GM13976 (cell line): ENCODE data around the gene STK39.

Experiments used
- DNase-seq: peaks from one replicate; pipeline ENCODE4 v3.0.0; 2012; ENCODE audit warnings: low spot score
- in situ Hi-C: fragments of 300-500 bp; cut with MboI; formaldehyde crosslinking; loops from one replicate; pipeline ENCODE4 v1.12.0; 2022; ENCODE audit warnings: low sequenced_read_pairs, mixed read lengths, inconsistent platforms; ENCODE audit not compliant: unreplicated experiment
- TF ChIP-seq, protein P1 (sequence below): IDR thresholded peaks from 2 replicates; pipeline ENCODE4 v1.5.1; 2012; ENCODE audit warnings: borderline replicate concordance, mild to moderate bottlenecking; ENCODE audit not compliant: insufficient read depth; ENCODE audit errors: extremely low read depth, missing control alignments, control extremely low read depth

Gene STK39

DNA sequence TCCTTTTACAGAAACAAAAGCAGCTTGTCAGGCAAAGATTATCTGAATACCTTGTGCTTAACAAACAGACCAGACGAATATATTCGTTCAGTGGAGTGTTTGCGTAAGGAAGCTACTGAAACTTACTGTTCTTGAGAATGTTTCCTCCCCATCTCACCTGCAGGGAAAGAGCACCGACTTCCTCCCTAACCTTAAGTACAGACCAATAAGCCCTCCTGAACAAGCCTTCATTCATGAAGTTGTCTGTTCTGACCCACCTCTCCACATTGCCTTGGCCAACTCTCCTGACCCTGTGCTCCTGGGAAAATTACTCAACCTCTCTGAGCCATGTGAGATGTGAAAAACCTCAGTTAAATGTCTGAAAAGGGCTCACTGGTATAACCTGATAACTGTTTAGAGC lies 35.2 kb downstream of the STK39 start:
- no peak for DNase-seq
- TF ChIP-seq, protein P1, sequence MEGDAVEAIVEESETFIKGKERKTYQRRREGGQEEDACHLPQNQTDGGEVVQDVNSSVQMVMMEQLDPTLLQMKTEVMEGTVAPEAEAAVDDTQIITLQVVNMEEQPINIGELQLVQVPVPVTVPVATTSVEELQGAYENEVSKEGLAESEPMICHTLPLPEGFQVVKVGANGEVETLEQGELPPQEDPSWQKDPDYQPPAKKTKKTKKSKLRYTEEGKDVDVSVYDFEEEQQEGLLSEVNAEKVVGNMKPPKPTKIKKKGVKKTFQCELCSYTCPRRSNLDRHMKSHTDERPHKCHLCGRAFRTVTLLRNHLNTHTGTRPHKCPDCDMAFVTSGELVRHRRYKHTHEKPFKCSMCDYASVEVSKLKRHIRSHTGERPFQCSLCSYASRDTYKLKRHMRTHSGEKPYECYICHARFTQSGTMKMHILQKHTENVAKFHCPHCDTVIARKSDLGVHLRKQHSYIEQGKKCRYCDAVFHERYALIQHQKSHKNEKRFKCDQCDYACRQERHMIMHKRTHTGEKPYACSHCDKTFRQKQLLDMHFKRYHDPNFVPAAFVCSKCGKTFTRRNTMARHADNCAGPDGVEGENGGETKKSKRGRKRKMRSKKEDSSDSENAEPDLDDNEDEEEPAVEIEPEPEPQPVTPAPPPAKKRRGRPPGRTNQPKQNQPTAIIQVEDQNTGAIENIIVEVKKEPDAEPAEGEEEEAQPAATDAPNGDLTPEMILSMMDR = no peak
- in situ Hi-C loops = no loop called here

DNA sequence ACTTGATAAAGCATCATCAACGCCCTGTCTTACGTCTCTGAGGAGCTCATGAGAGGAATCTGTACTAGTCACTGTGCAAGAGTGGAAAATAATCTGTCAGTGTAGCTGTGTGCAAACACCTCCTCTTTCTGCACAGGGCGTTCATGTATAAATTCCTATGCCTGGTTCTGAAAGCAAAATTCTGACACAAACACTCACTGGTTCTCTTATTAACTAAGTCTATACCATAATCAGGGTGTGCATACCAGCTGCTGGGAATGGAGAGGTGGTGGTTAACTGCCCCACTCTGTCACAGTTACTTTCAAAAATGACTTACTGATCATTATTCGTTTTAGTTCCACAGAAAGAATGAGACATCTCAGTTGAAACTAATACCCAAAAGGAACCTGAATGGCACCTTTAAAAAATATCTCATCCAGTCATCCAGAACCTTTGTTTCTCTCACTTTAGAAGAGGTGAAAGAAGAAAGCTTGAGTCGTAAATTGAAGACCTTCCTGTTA lies 35.7 kb downstream of the STK39 start:
- in situ Hi-C loops = no loop called here
- TF ChIP-seq, protein P1 = no peak

DNA sequence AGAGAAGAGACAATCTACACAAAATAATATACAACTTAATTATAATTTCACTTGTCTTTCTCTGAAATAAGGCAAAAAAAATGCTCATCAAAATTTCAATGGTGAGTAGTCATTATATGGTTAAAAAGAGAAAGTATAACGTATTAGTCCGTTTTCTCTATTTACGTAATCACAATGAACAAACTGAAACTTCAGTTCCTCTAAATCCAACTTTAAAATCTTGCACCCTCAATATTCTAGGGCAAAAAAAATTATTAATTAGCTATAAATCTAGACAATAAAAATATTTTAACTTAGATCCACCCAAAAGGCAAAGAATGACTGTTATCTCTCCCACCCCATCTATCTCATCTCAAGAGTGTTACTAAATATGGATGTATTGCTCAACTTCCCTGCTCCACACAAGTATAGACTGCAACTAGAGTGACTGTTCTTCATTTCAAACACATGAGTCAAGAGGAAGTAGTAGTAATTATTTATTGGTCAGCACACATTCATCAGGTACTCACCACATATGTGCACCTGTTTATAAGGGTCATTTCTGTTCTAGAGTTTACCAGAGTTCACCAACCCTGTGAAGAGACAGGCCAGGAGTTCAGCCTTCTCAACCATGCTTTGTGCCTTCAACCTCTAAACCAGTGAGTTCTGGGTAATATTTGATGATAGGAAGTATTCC lies 36.4 kb downstream of the STK39 start:
- in situ Hi-C loops = no loop called here
- no peak for DNase-seq
- TF ChIP-seq, protein P1 = no peak

More for the DNA sequence above, 35.7 kb downstream of the STK39 start:
- no peak for DNase-seq

DNA sequence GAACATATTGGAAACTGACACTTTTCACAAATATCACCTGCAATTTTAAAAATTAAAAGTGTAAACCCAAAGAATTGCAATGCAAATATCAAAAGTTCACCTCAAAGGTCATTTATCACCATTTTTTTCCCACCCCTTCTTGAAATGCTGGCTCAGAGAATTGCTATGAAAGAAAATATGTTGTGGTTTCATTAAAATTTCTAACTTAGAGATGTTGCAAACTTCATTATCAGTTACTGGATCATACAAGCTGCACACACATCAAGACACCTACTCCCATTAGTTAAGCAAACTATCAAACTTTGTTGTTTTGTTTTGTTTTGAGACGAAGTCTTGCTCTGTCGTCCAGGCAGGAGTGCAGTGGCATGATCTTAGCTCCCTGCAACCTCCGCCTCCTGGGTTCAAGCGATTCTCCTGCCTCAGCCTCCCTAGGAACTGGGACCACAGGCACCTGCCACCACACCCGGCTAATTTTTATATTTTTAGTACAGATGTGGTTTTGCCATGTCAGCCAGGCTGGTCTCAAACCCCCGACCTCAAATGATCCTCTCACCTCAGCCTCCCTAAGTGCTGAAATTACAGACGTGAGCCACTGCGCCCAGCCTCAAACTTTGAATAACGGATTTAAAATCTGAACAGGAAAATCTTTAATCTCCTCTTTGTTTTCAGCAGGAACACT lies 37.0 kb downstream of the STK39 start:
- no peak for DNase-seq
- in situ Hi-C loops = no loop called here
- TF ChIP-seq, protein P1 = no peak

DNA sequence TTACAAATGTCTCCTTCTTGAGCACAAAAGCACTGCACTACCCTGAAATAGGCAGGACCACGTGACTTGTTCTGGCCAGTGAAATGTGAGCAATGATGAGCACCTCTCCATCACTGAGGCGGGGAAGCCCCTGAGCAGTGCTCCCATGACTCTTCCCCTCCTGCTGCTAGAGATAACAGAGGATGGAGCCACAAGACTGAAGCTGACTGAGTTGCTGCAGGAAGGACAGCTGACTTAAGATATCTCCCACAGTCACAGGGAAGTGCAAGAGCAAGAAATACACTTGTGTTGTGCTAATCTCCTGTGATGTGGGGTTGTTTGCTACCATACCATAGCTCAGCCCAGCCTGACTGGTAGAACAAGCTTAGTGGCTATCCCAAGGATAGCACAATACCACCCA lies 38.7 kb downstream of the STK39 start:
- TF ChIP-seq, protein P1 = no peak
- in situ Hi-C loops = no loop called here
- DNase-seq = no peak

DNA sequence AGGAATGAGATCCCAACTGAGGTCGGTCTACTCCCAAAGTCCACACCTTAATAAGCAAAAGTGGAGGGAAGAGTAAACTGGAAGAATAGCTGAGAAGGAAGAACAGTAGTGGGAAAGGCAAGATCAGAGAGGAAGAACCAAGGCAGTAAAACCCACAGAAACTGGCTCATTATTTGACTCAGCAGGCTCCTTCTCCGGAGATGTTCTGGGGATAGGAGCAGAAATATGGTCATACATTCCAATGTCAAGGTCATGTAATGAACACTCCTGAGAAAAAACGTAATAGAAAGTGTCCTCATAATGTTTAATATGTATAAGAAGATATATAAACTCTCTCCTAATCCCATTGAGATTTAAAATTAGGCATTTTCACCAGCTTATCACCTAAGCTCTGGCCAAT lies 39.5 kb downstream of the STK39 start:
- no peak for DNase-seq
- TF ChIP-seq, protein P1 = no peak
- in situ Hi-C loops = no loop called here
